Ectodermal cell (in vitro differentiated cells): ENCODE measurements around the gene TENT4B. TPM values are rescaled to one million over a fixed set of nuclear protein-coding genes. Genes with fewer than 3 reads are reported as not detected.
A peak's percentile ranks its signal among the peaks of the same experiment; 100 is the strongest.
"Not testable (repeated sequence)": the region's sequence is repeated elsewhere in the genome, so short reads cannot be mapped to it uniquely, and the experiment has no call there.

Source experiments
- H3K27ac ChIP-seq: 2 replicates; pipeline ENCODE4 v1.7.0; 2013; ENCODE audit warnings: mild to moderate bottlenecking, low read depth, low read length; ENCODE audit not compliant: insufficient read depth, poor library complexity, severe bottlenecking
- H3K27me3 ChIP-seq: 2 replicates; pipeline ENCODE4 v1.7.0; 2013; ENCODE audit warnings: mild to moderate bottlenecking, low read length; ENCODE audit not compliant: insufficient read depth, control insufficient read depth, poor library complexity, severe bottlenecking
- H3K36me3 ChIP-seq: one replicate; pipeline ENCODE4 v1.7.0; 2013; ENCODE audit warnings: low read length; ENCODE audit not compliant: control insufficient read depth, insufficient read depth
- H3K4me1 ChIP-seq: one replicate; pipeline ENCODE4 v1.7.0; 2013; ENCODE audit warnings: low read length; ENCODE audit not compliant: control insufficient read depth, insufficient read depth
- H3K4me3 ChIP-seq: 2 replicates; pipeline ENCODE4 v1.7.0; 2013; ENCODE audit warnings: low read depth, low read length, control low read depth; ENCODE audit not compliant: insufficient read depth
- H3K9me3 ChIP-seq: 2 replicates; pipeline ENCODE4 v1.7.0; 2013; ENCODE audit warnings: mild to moderate bottlenecking, low read length, moderate library complexity; ENCODE audit not compliant: control insufficient read depth
- WGBS, 2 experiments: methylation state at CpG; one replicate each; pipeline ENCODE4 v1.1.7; 2013; ENCODE audit warnings: missing lambda C conversion rate in 2 of 2; 5-methylcytosine and 5-hydroxymethylcytosine counted together
- polyA plus RNA-seq, 4 experiments: library from polyadenylated mRNA; stranded (reverse); fragments of 50-300 nt; gene quantifications; one replicate each; pipeline ENCODE4 v1.2.3, GENCODE V29; 2013

Gene TENT4B
- polyA plus RNA-seq (2013, experiment 1 of 4), result 11.8 TPM
- 11.5 TPM for polyA plus RNA-seq (2013, experiment 2 of 4)
- polyA plus RNA-seq (2013, experiment 3 of 4), result 8.2 TPM
- 8.8 TPM for polyA plus RNA-seq (2013, experiment 4 of 4)

GRCh38 chr16:50152807-50153595 is at the start of gene TENT4B:
Gene TENT4B (plus strand): TSS chr16:50153306. CDS start chr16:50153622, 316 bp downstream.
- no peaks in the 10 kb centered on the region for H3K36me3 ChIP-seq
- 0% methylated on average over 114 of the region's 114 CpGs for WGBS, 2 experiments
- peaks cover 17% of the 10 kb centered on the region for H3K4me1 ChIP-seq
- H3K4me3 ChIP-seq, result peak within 1 kb of the TSS; percentile 86
- no peaks in the 10 kb centered on the region for H3K9me3 ChIP-seq
- H3K27me3 ChIP-seq, result peaks cover 12% of the 10 kb centered on the region
- peak within 1 kb of the TSS; percentile 91 for H3K27ac ChIP-seq

DNA sequence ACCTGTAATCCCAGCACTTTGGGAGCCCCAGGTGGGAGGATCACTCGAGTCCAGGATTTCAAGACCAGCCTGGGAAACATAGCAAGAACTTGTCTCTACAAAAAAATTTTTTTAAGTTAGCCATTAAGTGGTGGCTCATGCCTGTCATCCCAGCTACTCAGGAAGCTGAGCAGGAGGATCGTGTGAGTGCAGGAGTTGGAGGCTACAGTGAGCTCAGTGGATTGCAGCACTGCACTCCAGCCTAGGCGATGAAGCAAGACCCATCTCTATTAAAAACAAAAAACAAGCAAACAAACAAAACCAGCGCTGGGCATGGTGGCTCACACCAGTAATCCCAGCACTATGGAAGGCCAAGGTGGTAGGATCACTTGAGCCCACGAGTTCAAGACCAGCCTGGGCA is 49.3 kb upstream of the TENT4B start:
- peaks cover 11% of the 10 kb centered on the region for H3K36me3 ChIP-seq
- no peaks in the 10 kb centered on the region for H3K9me3 ChIP-seq
- H3K4me3 ChIP-seq, result no peak overlapping the region
- no peaks in the 10 kb centered on the region for H3K27me3 ChIP-seq
- 94 to 97% methylated on average over 5 of the region's 5 CpGs for WGBS, 2 experiments
- H3K27ac ChIP-seq, result no peak overlapping the region
- no peaks in the 10 kb centered on the region for H3K4me1 ChIP-seq

DNA sequence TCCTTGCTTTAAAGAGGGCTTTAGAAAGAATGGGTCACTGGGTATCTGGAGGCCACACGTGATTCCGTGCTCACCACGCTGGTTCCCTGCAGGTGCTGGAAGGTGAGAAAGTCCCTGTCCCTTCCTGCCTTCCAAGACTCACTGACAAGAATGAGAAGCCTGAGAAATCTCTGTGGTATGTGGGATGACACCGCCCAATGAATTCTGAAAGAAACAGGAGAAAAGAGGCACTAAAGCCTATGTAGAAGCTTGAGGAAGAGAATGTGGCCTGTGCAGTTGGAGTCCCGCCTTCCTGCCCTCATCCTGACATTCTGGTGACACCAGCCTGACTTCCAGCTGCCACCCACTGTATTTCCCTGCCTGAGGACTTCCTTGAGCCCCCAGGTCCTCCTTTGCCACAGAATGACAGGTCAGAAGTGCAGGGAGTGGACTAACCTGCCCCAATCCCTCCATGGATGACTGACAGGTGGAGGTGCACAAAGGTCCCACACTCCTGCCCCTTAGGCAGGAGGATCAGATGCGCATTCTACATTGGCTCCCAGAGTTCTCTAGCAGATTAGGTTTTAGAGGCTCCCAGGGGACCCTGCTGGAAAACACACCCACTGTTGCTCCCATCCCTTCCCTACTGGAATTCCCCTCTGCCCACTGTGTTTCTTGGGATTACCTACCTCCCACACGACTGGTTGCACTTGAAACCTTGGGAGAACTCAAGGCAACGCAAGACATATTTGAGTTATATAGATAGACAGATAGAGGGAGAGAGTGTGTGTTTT is 38.6 kb upstream of the TENT4B start:
- Histone ChIP-seq H3K27me3 (no peaks in the 10 kb centered on the region), H3K9me3 (no peaks in the 10 kb centered on the region), H3K27ac (peak overlapping the region; percentile 26), H3K36me3 (no peaks in the 10 kb centered on the region), H3K4me3 (no peak overlapping the region), H3K4me1 (no peaks in the 10 kb centered on the region)
- WGBS, 2 experiments, result 74 to 80% methylated on average over 8 of the region's 8 CpGs

- Histone ChIP-seq H3K9me3 (no peaks in the 10 kb centered on the region), H3K27me3 (no peaks in the 10 kb centered on the region), H3K4me3 (no peak overlapping the region), H3K36me3 (no peaks in the 10 kb centered on the region), H3K27ac (no peak overlapping the region), H3K4me1 (no peaks in the 10 kb centered on the region)
Observed at GRCh38 chr16:50120711-50121110, 32.4 kb upstream of the TENT4B start.

- H3K27me3 ChIP-seq, result no peaks in the 10 kb centered on the region
- H3K4me3 ChIP-seq, result no peak overlapping the region
- WGBS, 2 experiments, result 89 to 94% methylated on average over 4 of the region's 4 CpGs
- H3K27ac ChIP-seq, result no peak overlapping the region
- no peaks in the 10 kb centered on the region for H3K4me1 ChIP-seq
- H3K9me3 ChIP-seq, result no peaks in the 10 kb centered on the region
- H3K36me3 ChIP-seq, result no peaks in the 10 kb centered on the region
Observed at GRCh38 chr16:50121278-50121677, 31.8 kb upstream of the TENT4B start.

DNA sequence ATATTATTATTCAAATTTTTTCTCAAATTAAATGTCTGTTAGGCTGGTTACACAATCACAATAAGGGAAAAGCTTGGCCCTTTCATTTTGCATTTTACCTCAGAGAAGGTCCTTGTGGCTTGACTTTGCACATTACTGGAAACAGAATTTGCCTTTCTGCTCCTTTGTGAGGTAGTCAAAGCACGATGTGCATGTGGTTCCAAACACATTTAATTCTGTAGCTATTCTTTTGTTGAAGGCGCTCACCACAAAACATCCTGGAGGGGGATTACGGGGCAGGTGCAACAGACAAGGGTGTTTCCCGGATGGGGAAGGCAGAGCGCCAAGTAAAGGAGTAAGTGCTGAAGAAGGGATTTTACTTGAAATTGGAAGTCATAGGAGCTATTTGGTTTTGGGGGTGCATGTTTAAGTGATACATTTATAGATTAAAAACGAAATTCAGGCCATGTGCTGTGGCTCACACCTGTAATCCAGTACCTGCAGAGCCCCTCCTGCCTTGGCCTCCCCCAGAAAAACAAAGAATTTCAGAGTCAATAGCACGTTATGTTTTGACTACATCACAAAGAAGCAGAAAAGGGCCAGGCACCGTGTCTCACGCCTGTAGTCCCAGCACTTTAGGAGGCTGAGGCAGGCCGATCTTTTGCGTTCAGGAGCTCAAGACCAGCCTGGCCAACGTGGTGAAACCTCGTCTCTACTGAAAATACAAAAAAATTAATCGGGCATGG is 31.2 kb upstream of the TENT4B start:
- WGBS, 2 experiments, result 79 to 80% methylated on average over 14 of the region's 14 CpGs
- H3K36me3 ChIP-seq, result no peaks in the 10 kb centered on the region
- H3K9me3 ChIP-seq, result no peaks in the 10 kb centered on the region
- H3K4me1 ChIP-seq, result no peaks in the 10 kb centered on the region
- no peaks in the 10 kb centered on the region for H3K27me3 ChIP-seq
- no peak overlapping the region for H3K27ac ChIP-seq
- no peak overlapping the region for H3K4me3 ChIP-seq

DNA sequence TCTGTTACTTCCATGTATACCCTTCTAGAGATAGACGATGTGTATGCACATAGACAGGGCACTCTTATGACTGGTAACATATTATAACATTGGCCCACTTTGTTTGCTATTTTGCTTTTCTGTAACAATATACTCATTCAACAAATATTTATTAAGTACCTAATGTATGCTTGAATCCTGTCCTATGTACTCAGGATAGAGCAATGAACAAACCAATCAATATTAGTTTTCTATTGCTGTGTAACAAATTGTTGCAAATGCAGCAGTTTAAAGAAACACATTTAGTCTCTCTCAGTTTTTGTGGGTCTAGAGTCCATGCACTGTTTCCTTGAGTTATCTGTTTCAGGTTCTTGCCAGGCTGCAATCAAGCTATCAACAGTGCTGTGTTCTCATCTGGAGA is 29.7 kb upstream of the TENT4B start:
- no peaks in the 10 kb centered on the region for H3K36me3 ChIP-seq
- no peaks in the 10 kb centered on the region for H3K27me3 ChIP-seq
- no peak overlapping the region for H3K4me3 ChIP-seq
- WGBS, 2 experiments, result 100% methylated on average over 1 of the region's 1 CpG
- H3K4me1 ChIP-seq, result no peaks in the 10 kb centered on the region
- H3K27ac ChIP-seq, result no peak overlapping the region
- H3K9me3 ChIP-seq, result no peaks in the 10 kb centered on the region

- H3K36me3 ChIP-seq, result no peaks in the 10 kb centered on the region
- no peak overlapping the region for H3K4me3 ChIP-seq
- 90 to 94% methylated on average over 2 of the region's 2 CpGs for WGBS, 2 experiments
- H3K9me3 ChIP-seq, result no peaks in the 10 kb centered on the region
- no peaks in the 10 kb centered on the region for H3K4me1 ChIP-seq
- no peaks in the 10 kb centered on the region for H3K27me3 ChIP-seq
- no peak overlapping the region for H3K27ac ChIP-seq
Observed at GRCh38 chr16:50124769-50125168, 28.3 kb upstream of the TENT4B start.

DNA sequence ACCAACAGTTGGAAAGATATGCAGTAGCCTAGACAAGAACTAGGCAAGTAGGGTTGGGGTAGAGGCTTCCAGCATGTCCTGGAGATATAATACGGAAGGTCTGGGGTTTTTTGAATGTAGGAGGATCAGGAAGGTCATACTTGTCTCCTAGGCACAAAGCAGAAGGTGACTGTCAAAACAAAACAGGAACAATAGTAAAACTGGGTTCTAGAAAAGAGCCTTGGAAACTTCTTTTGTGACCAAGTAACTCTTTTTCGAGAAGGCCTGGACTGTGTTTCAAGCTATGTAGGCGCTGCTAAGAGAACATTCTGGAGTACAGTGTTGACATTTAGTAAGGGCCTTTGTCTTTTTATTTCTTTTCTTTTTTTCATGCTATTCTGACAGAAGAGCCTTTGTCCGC is 26.9 kb upstream of the TENT4B start:
- Histone ChIP-seq H3K9me3 (no peaks in the 10 kb centered on the region), H3K27me3 (no peaks in the 10 kb centered on the region), H3K4me1 (no peaks in the 10 kb centered on the region), H3K27ac (no peak overlapping the region), H3K4me3 (no peak overlapping the region), H3K36me3 (no peaks in the 10 kb centered on the region)
- WGBS, 2 experiments, result 93 to 94% methylated on average over 4 of the region's 4 CpGs

DNA sequence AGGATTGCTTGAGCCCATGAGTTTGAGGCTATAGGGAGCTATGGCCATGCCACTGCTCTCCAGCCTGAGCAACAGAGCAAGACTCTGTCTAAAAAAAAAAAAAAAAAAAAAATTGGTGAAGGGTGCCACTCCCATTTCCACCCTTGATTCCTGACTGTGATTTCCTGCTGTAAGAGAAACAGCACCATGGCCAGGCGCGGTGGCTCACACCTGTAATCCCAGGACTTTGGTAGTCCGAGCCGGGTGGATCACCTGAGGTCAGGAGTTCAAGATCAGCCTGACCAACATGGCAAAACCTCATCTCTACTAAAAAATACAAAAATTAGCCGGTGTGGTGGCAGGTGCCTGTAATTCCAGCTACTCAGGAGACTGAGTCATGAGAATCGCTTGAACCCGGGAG is 20.5 kb upstream of the TENT4B start:
- 88 to 94% methylated on average over 7 of the region's 7 CpGs for WGBS, 2 experiments
- H3K4me1 ChIP-seq, H3K27ac ChIP-seq, H3K9me3 ChIP-seq, H3K27me3 ChIP-seq, H3K36me3 ChIP-seq, H3K4me3 ChIP-seq: not testable (repeated sequence)
